ENCODE measurements around the gene SH3RF2.

SH3RF2 gene

GRCh38 chr5:146048994-146049703 is 112.8 kb downstream of the SH3RF2 start (continued):
- TF ChIP-seq ZNF660 (tag by site-specific recombination; IDR thresholded peaks at IDR 0.05) (peak; percentile 70; the same call in 1 of the 2 replicates), ZNF2 (tag by site-specific recombination; IDR thresholded peaks at IDR 0.05) (peak; percentile 82), REPIN1 (tag by site-specific recombination; IDR thresholded peaks at IDR 0.05; ENCODE audit: low read depth) (no peak), ZNF558 (tag by site-specific recombination; IDR thresholded peaks at IDR 0.05) (no peak), MZF1 (tag by site-specific recombination; IDR thresholded peaks at IDR 0.05; ENCODE audit: borderline replicate concordance) (no peak), ZBTB6 (tag by site-specific recombination; IDR thresholded peaks at IDR 0.05) (no peak), PRDM4 (tag by site-specific recombination; IDR thresholded peaks at IDR 0.05) (no peak), ZNF311 (tag by site-specific recombination; IDR thresholded peaks at IDR 0.05; ENCODE audit: borderline replicate concordance) (no peak), ZNF354C (tag by site-specific recombination; IDR thresholded peaks at IDR 0.05; ENCODE audit: borderline replicate concordance, low read depth) (no peak), ZNF654 (tag by site-specific recombination; IDR thresholded peaks at IDR 0.05; ENCODE audit: low read depth) (peak; percentile 92), CTCF (tag by site-specific recombination; IDR thresholded peaks at IDR 0.05) (peak; percentile 80), ZNF18 (tag by site-specific recombination; IDR thresholded peaks at IDR 0.05) (no peak), ZFP3 (tag by site-specific recombination; IDR thresholded peaks at IDR 0.05; ENCODE audit: low read depth) (no peak), ZNF707 (tag by site-specific recombination; IDR thresholded peaks at IDR 0.05) (no peak), ZNF423 (tag by site-specific recombination; IDR thresholded peaks at IDR 0.05) (no peak), ZSCAN23 (tag by site-specific recombination; IDR thresholded peaks at IDR 0.05) (no peak), ZNF777 (tag by site-specific recombination; IDR thresholded peaks at IDR 0.05; ENCODE audit: borderline replicate concordance) (no peak), ZSCAN5A (tag by site-specific recombination; IDR thresholded peaks at IDR 0.05) (no peak)

GRCh38 chr5:146049704-146050026 is 113.3 kb downstream of the SH3RF2 start:
- no peaks in the 10 kb centered on the region for H3K36me3 ChIP-seq (ENCODE audit: control insufficient read depth in 2 of 2, insufficient read depth in 1 of 2, low read length in 2 of 2)
- ChIA-PET POLR2A (no interaction called here), CTCF (interaction anchor here (0.7 to 5.7 kb wide), 9 partner anchors 9 to 1846 kb away, joined by 3 to 45 read pairs (median 5); no protein-coding TSS in a partner anchor)
- no peak overlapping the region for H3K4me3 ChIP-seq (ENCODE audit: low read depth, low read length)
- no peak overlapping the region for H3K27ac ChIP-seq (ENCODE audit: extremely low read depth, low read depth, low read length)
- peaks cover 2% of the 10 kb centered on the region; the same call in 1 of the 2 replicates for H3K4me1 ChIP-seq (ENCODE audit: control insufficient read depth, insufficient read depth, low read length)
- no peaks in the 10 kb centered on the region for H3K9me3 ChIP-seq (ENCODE audit: control insufficient read depth, insufficient read depth, low read depth, low read length)
- TF ChIP-seq ZNF501 (tag by site-specific recombination; IDR thresholded peaks at IDR 0.05) = no peak
- TF ChIP-seq ZNF521 (tag by site-specific recombination; IDR thresholded peaks at IDR 0.05) = no peak
- TF ChIP-seq ZNF169 (tag by site-specific recombination; IDR thresholded peaks at IDR 0.05) = no peak
- TF ChIP-seq ZNF426 (tag by site-specific recombination; IDR thresholded peaks at IDR 0.05) = no peak
- TF ChIP-seq ZNF155 (tag by site-specific recombination; IDR thresholded peaks at IDR 0.05) = no peak
- no peak for TF ChIP-seq ZNF114 (tag by site-specific recombination; IDR thresholded peaks at IDR 0.05)
- TF ChIP-seq ZEB2 (tag by site-specific recombination; IDR thresholded peaks at IDR 0.05) = no peak
- TF ChIP-seq ZNF600 (tag by site-specific recombination; IDR thresholded peaks at IDR 0.05) = no peak
- no peak for TF ChIP-seq ZNF202 (tag by site-specific recombination; IDR thresholded peaks at IDR 0.05; ENCODE audit: borderline replicate concordance)
- TF ChIP-seq SP7 (tag by site-specific recombination; IDR thresholded peaks at IDR 0.05) = no peak
- no peak for TF ChIP-seq ZNF366 (tag by site-specific recombination; conservative IDR thresholded peaks at IDR 0.05)
- no peak for TF ChIP-seq ZNF791 (tag by site-specific recombination; IDR thresholded peaks at IDR 0.05)
- no peak for TF ChIP-seq ZNF544 (tag by site-specific recombination; IDR thresholded peaks at IDR 0.05)

Measured in HEK293 (cell line).